Mesenchymal stem cell (in vitro differentiated cells and primary cell): ENCODE measurements around the gene TXNRD1.

Experiments used
- DNase-seq: peaks from one replicate; pipeline ENCODE4 v3.0.0-alpha.2; 2013
- H2AFZ ChIP-seq: one replicate; pipeline ENCODE4 v1.6.1; 2013; ENCODE audit warnings: low read depth, mild to moderate bottlenecking, control low read depth, inconsistent platforms, low read length, moderate library complexity
- H2AK5ac ChIP-seq: 2 replicates; pipeline ENCODE4 v1.6.1; 2013; ENCODE audit warnings: low read length, moderate library complexity, mild to moderate bottlenecking, inconsistent platforms; ENCODE audit not compliant: severe bottlenecking
- H2BK120ac ChIP-seq: one replicate; pipeline ENCODE4 v1.6.1; 2013; ENCODE audit warnings: low read depth, mild to moderate bottlenecking, inconsistent platforms, low read length, moderate library complexity
- H2BK12ac ChIP-seq, 2 experiments: one replicate each; pipeline ENCODE4 v1.6.1; 2013; ENCODE audit warnings: inconsistent platforms in 2 of 2, low read length in 2 of 2, mild to moderate bottlenecking in 2 of 2, moderate library complexity in 2 of 2, control low read depth in 1 of 2
- H2BK15ac ChIP-seq: one replicate; pipeline ENCODE4 v1.6.1; 2013; ENCODE audit warnings: mild to moderate bottlenecking, low read depth, inconsistent platforms; ENCODE audit not compliant: poor library complexity, severe bottlenecking
- H2BK5ac ChIP-seq: 2 replicates; pipeline ENCODE4 v1.6.1; 2013; ENCODE audit warnings: low read depth, mild to moderate bottlenecking, low read length, control low read depth, inconsistent platforms; ENCODE audit not compliant: poor library complexity, severe bottlenecking
- H3K14ac ChIP-seq, 2 experiments: one replicate each; pipeline ENCODE4 v1.6.1; 2013; ENCODE audit warnings: inconsistent platforms in 2 of 2, low read length in 2 of 2, control low read depth in 1 of 2, mild to moderate bottlenecking in 1 of 2, moderate library complexity in 1 of 2
- H3K18ac ChIP-seq, 2 experiments: one replicate each; pipeline ENCODE4 v1.6.1; 2013; ENCODE audit warnings: inconsistent platforms in 2 of 2, low read length in 2 of 2, control low read depth in 1 of 2, low read depth in 1 of 2, mild to moderate bottlenecking in 1 of 2
- H3K23ac ChIP-seq, 2 experiments: one replicate each; pipeline ENCODE4 v1.6.1; 2013; ENCODE audit warnings: inconsistent platforms in 2 of 2, low read length in 2 of 2, mild to moderate bottlenecking in 2 of 2, moderate library complexity in 2 of 2, control low read depth in 1 of 2
- H3K27ac ChIP-seq: 2 replicates; pipeline ENCODE4 v1.5.1; 2013; ENCODE audit warnings: mild to moderate bottlenecking, moderate library complexity, low read length, control low read depth, inconsistent platforms; ENCODE audit not compliant: poor library complexity, severe bottlenecking
- H3K27me3 ChIP-seq, 2 experiments: 2 replicates each; pipeline versions ENCODE4 v1.6.1 to v1.7.0; 2013; ENCODE audit warnings: low read length in 2 of 2, mild to moderate bottlenecking in 2 of 2, moderate library complexity in 2 of 2, control low read depth in 1 of 2, inconsistent platforms in 1 of 2; ENCODE audit not compliant: control insufficient read depth in 1 of 2, insufficient read depth in 1 of 2
- H3K36me3 ChIP-seq, 2 experiments: 2 replicates each; pipeline versions ENCODE4 v1.6.1 to v1.7.0; 2013; ENCODE audit warnings: low read length in 2 of 2, control low read depth in 1 of 2, inconsistent platforms in 1 of 2, low read depth in 1 of 2, mild to moderate bottlenecking in 1 of 2; ENCODE audit not compliant: insufficient read depth in 2 of 2, control insufficient read depth in 1 of 2
- H3K4ac ChIP-seq, 2 experiments: one replicate each; pipeline ENCODE4 v1.6.1; 2013; ENCODE audit warnings: inconsistent platforms in 2 of 2, low read length in 2 of 2, mild to moderate bottlenecking in 2 of 2, moderate library complexity in 2 of 2, control low read depth in 1 of 2, low read depth in 1 of 2
- H3K4me1 ChIP-seq: 2 replicates; pipeline ENCODE4 v1.6.1; 2013; ENCODE audit warnings: low read depth, low read length, control low read depth; ENCODE audit not compliant: control insufficient read depth, insufficient read depth
- H3K4me2 ChIP-seq: 2 replicates; pipeline ENCODE4 v1.6.1; 2013; ENCODE audit warnings: low read length, mild to moderate bottlenecking, inconsistent platforms; ENCODE audit not compliant: poor library complexity, severe bottlenecking
- H3K4me3 ChIP-seq, 2 experiments: 2 replicates each; pipeline versions ENCODE4 v1.5.1 to v1.7.0; 2013; ENCODE audit warnings: low read length in 2 of 2, mild to moderate bottlenecking in 2 of 2, control low read depth in 1 of 2, low read depth in 1 of 2; ENCODE audit not compliant: insufficient read depth in 1 of 2
- H3K79me1 ChIP-seq: replicated peaks from 2 replicates; pipeline ENCODE4 v1.6.1; 2013; ENCODE audit warnings: mild to moderate bottlenecking, control low read depth, low read length, inconsistent platforms; ENCODE audit not compliant: poor library complexity, severe bottlenecking
- H3K9ac ChIP-seq: 2 replicates; pipeline ENCODE4 v1.7.0; 2013; ENCODE audit warnings: mild to moderate bottlenecking, low read length, moderate library complexity
- H3K9me3 ChIP-seq: 2 replicates; pipeline ENCODE4 v1.7.0; 2013; ENCODE audit warnings: mild to moderate bottlenecking, low read length; ENCODE audit not compliant: control insufficient read depth
- H4K8ac ChIP-seq: one replicate; pipeline ENCODE4 v1.6.1; 2013; ENCODE audit warnings: inconsistent platforms, mild to moderate bottlenecking, low read length, moderate library complexity
- H4K91ac ChIP-seq: one replicate; pipeline ENCODE4 v1.6.1; 2013; ENCODE audit warnings: mild to moderate bottlenecking, low read length, inconsistent platforms
- WGBS: methylation state at CpG from one replicate; pipeline ENCODE4 v1.1.7; 2013; ENCODE audit warnings: mixed read lengths; 5-methylcytosine and 5-hydroxymethylcytosine counted together

TXNRD1 gene

GRCh38 chr12:104334581-104334980, 119.0 kb downstream of the TXNRD1 start:
- Histone ChIP-seq H2BK15ac (no peak overlapping the region), H2AK5ac (no peak overlapping the region), H3K23ac (no peak overlapping the region), H3K79me1 (peaks cover 9% of the 10 kb centered on the region), H4K91ac (no peak overlapping the region), H3K4me2 (no peak overlapping the region), H2BK12ac (no peak overlapping the region), H3K27me3 (no peaks in the 10 kb centered on the region), H4K8ac (no peak overlapping the region), H2BK5ac (no peak overlapping the region), H3K4me3 (no peak overlapping the region), H3K4me1 (no peaks in the 10 kb centered on the region), H3K4ac (no peak overlapping the region), H3K9ac (no peak overlapping the region), H3K9me3 (no peaks in the 10 kb centered on the region), H3K14ac (no peak overlapping the region), H3K27ac (no peak overlapping the region), H3K36me3 (peaks cover 22 to 93% of the 10 kb centered on the region in 2 experiments), H2BK120ac (no peak overlapping the region), H3K18ac (no peak overlapping the region), H2AFZ (no peak overlapping the region)
- DNase-seq, result no peak
- 97% methylated on average over 6 of the region's 8 CpGs for WGBS

GRCh38 chr12:104336115-104336514, 120.5 kb downstream of the TXNRD1 start:
- H3K4me2 ChIP-seq, result no peak overlapping the region
- H3K4me3 ChIP-seq, result no peak overlapping the region
- no peak overlapping the region for H2AFZ ChIP-seq
- no peak overlapping the region for H3K18ac ChIP-seq
- no peak overlapping the region for H3K14ac ChIP-seq
- no peaks in the 10 kb centered on the region for H3K27me3 ChIP-seq
- H3K23ac ChIP-seq, result no peak overlapping the region
- no peak overlapping the region for H4K8ac ChIP-seq
- no peak overlapping the region for H4K91ac ChIP-seq
- H3K27ac ChIP-seq, result no peak overlapping the region
- no peak overlapping the region for H3K4ac ChIP-seq
- no peaks in the 10 kb centered on the region for H3K4me1 ChIP-seq
- no peak overlapping the region for H2BK120ac ChIP-seq
- no peak overlapping the region for H2BK5ac ChIP-seq
- H2AK5ac ChIP-seq, result no peak overlapping the region
- H3K36me3 ChIP-seq, result peaks cover 28 to 94% of the 10 kb centered on the region in 2 experiments
- H3K79me1 ChIP-seq, result peaks cover 11% of the 10 kb centered on the region
- H2BK12ac ChIP-seq, result no peak overlapping the region
- no peak overlapping the region for H2BK15ac ChIP-seq
- H3K9me3 ChIP-seq, result no peaks in the 10 kb centered on the region
- H3K9ac ChIP-seq, result no peak overlapping the region
- WGBS, result 88% methylated on average over 1 of the region's 2 CpGs
- DNase-seq, result no peak

DNA sequence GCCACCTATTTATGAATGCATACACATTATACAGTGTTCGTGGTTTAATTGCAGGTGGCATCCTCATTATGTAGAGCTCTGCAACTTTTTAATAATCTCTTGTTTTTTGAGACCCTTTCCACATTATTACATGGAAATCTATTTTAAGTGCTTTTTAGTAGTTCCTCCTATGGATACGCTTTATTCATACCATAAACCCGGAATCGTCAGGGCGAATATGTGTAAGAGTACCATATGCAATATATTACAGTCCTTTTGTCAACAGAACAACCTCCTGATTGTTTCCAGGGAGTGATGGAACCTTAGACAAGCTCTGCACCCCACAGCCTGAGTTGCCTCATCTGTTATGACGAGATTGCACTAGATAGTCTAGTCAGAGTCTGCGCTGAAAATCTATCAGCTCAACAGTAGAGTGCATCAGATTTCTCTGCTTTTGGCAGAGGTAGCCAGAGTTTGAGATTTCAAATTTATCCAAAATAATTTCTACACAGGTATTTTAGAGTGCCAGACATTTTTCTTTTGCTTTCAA, 121.5 kb downstream of the TXNRD1 start:
- WGBS, result 95% methylated on average over 5 of the region's 7 CpGs
- Histone ChIP-seq H3K9ac (no peak overlapping the region), H2AFZ (no peak overlapping the region), H4K91ac (no peak overlapping the region), H3K4me1 (no peaks in the 10 kb centered on the region), H3K18ac (no peak overlapping the region), H2AK5ac (no peak overlapping the region), H3K4me3 (no peak overlapping the region), H3K36me3 (peaks cover 37 to 94% of the 10 kb centered on the region in 2 experiments), H4K8ac (no peak overlapping the region), H3K4ac (no peak overlapping the region), H2BK12ac (no peak overlapping the region), H3K27me3 (no peaks in the 10 kb centered on the region), H3K79me1 (peaks cover 19% of the 10 kb centered on the region), H3K23ac (no peak overlapping the region), H3K4me2 (no peak overlapping the region), H3K14ac (no peak overlapping the region), H2BK15ac (no peak overlapping the region), H2BK120ac (no peak overlapping the region), H3K9me3 (no peaks in the 10 kb centered on the region), H2BK5ac (no peak overlapping the region), H3K27ac (no peak overlapping the region)
- no peak for DNase-seq

GRCh38 chr12:104339663-104340062, 124.1 kb downstream of the TXNRD1 start:
- no peak overlapping the region for H3K23ac ChIP-seq
- H3K9ac ChIP-seq, result no peak overlapping the region
- no peak overlapping the region for H3K4ac ChIP-seq
- WGBS, result 98% methylated on average over 2 of the region's 3 CpGs
- H3K36me3 ChIP-seq, result peaks cover 44 to 93% of the 10 kb centered on the region in 2 experiments
- no peak overlapping the region for H3K4me3 ChIP-seq
- no peak for DNase-seq
- no peak overlapping the region for H2AK5ac ChIP-seq
- no peak overlapping the region for H3K27ac ChIP-seq
- no peak overlapping the region for H2AFZ ChIP-seq
- H3K4me1 ChIP-seq, result no peaks in the 10 kb centered on the region
- H2BK15ac ChIP-seq, result no peak overlapping the region
- H3K27me3 ChIP-seq, result no peaks in the 10 kb centered on the region
- no peak overlapping the region for H2BK5ac ChIP-seq
- no peaks in the 10 kb centered on the region for H3K9me3 ChIP-seq
- no peak overlapping the region for H3K18ac ChIP-seq
- H3K4me2 ChIP-seq, result no peak overlapping the region
- H3K79me1 ChIP-seq, result peaks cover 24% of the 10 kb centered on the region
- H4K8ac ChIP-seq, result no peak overlapping the region
- H2BK120ac ChIP-seq, result no peak overlapping the region
- H3K14ac ChIP-seq, result no peak overlapping the region
- H4K91ac ChIP-seq, result no peak overlapping the region
- no peak overlapping the region for H2BK12ac ChIP-seq
